HG02970 (cell line): ENCODE results near the gene SHC2.

Source experiments
- ATAC-seq: cut with Tn5 transposase; IDR thresholded peaks from one replicate; pipeline ENCODE4 v1.9.1; 2021; ENCODE audit warnings: mild to moderate bottlenecking, moderate library complexity, moderate number of reproducible peaks; ENCODE audit not compliant: unreplicated experiment, low FRiP score

The SHC2 gene

GRCh38 chr19:378706-379105 is 82.1 kb downstream of the SHC2 start:
- ATAC-seq = no peak

GRCh38 chr19:377801-378581 is 82.8 kb downstream of the SHC2 start:
- no peak for ATAC-seq

GRCh38 chr19:376111-376470 is 84.7 kb downstream of the SHC2 start:
- ATAC-seq = no peak

- no peak for ATAC-seq
These were observed 85.3 kb downstream of the SHC2 start for GRCh38 chr19:375395-376110.

- ATAC-seq = no peak
These were observed 86.0 kb downstream of the SHC2 start for GRCh38 chr19:374886-375235.

GRCh38 chr19:374183-374885 is 86.5 kb downstream of the SHC2 start:
- ATAC-seq = no peak

GRCh38 chr19:373391-374182 is 87.2 kb downstream of the SHC2 start:
- no peak for ATAC-seq

- ATAC-seq = no peak
These were observed 88.4 kb downstream of the SHC2 start for GRCh38 chr19:372306-372890.

- no peak for ATAC-seq
These were observed 89.2 kb downstream of the SHC2 start for GRCh38 chr19:371501-372168.

GRCh38 chr19:370641-371330 is 90.0 kb downstream of the SHC2 start:
- no peak for ATAC-seq

GRCh38 chr19:369876-370275 is 91.0 kb downstream of the SHC2 start:
- ATAC-seq = no peak

GRCh38 chr19:369256-369655 is 91.6 kb downstream of the SHC2 start:
- no peak for ATAC-seq

GRCh38 chr19:368630-369024 is 92.2 kb downstream of the SHC2 start:
- ATAC-seq = no peak

GRCh38 chr19:367963-368629 is 92.7 kb downstream of the SHC2 start:
- ATAC-seq = no peak

GRCh38 chr19:367561-367960 is 93.3 kb downstream of the SHC2 start:
- no peak for ATAC-seq

- ATAC-seq = no peak
These were observed 93.9 kb downstream of the SHC2 start for GRCh38 chr19:366951-367350.
